ENCODE data around the gene CTNS. TPM values are rescaled to one million over a fixed set of nuclear protein-coding genes. Genes with fewer than 3 reads are reported as not detected.
A peak's percentile ranks its signal among the peaks of the same experiment; 100 is the strongest.

The CTNS gene
- total RNA-seq, 1 experiment from 2014 or later: 29.4 TPM

DNA sequence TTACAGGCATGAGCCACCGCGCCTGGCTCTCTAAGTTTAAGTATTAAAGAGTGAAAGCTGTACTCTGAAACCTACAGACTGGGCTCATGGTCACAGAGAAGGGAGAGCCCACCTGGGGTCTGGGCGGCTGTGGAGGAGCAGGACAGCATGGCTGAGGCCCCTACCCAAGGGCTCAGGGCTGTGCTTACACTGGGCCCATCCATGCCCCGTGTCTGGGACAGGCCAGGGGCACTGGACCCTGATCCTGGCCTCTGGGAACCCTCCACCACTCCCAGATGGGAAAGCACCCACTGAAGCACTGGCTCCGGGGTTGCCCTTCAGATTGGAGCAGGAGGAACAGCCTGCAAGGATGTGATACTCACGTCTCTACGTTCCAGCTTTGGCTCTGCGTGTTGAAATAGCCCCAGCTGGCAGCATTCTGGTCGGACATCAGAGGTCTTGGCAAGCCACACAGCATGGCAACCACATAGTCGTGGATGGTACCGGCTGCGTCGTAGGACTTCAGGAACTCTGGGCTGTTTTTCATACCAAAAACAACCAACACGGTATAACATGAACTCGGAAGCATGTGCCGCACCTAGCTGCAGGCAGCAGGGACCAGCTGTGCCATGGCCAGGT is 13.5 kb upstream of the CTNS start:
- DNase-seq (ENCODE audit: low read depth): no peak

DNA sequence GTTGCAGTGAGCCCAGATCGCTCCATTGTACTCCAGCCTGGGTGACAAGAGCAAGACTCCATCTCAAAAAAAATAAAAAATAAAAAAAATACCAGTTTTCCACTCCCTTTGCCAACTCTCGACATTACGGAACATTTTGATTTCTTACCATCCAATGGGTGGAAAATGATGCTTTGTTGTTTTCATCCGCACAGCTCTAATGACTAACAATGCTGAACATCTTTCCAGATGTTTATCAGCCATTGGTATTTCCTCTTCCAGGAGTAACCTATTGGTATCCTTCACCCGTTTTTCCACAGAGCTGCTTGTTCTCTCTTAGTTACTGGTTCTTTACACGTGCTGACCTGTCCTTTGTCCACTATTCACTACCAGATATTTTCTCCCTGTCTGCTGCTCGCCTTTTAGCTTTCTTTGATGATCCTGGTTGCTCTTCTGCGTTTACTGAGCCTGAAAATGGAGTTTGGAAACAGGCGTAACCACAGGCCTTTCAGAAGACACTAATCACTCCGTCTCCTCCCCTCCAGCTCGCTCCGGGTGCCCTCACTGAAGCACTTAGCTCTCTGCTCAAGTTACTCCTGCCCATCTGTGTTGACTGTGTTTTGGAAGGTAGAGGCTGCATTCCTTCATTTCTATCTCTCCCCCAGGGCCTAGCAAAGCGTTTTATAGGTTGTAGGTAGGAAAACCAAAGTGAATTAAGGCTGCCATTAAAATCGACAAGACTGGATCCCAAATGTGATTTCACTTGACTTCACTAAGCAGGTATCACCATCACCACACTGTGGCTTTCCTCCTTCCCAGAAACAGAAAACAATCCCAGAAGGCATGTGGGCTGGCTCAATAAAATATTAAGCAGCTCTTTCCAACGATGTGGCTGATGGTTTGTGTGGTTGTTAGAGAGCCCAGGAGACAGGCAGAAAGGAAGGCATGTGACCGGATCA is 9.5 kb upstream of the CTNS start:
- DNase-seq (ENCODE audit: low read depth): no peak

GRCh38 chr17:3627769-3628167 is 8.8 kb upstream of the CTNS start:
- no peak for DNase-seq (ENCODE audit: low read depth)

- DNase-seq (ENCODE audit: low read depth): no peak
These were observed 5.8 kb upstream of the CTNS start for GRCh38 chr17:3630781-3631180.

DNA sequence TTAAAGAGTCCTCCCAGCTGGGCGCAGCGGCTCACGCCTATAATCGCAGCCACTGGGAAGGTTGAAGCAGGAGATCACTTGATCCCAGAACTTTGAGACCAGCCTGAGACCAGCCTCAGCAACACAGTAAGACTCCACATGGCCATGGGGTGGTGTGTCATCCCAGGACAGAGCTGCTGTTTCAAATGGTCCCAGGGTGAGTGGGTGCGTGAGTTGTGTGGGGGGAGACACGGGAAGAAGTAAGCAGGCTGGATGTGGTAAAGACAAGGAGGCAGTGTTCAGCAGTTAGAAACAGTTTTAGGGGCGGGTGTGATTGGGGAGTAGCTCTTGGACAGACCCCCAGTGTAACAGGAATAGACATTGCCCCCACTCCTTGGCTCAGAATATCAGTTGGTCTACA is 4.3 kb upstream of the CTNS start:
- no peak for DNase-seq (ENCODE audit: low read depth)

- no peak for DNase-seq (ENCODE audit: low read depth)
These were observed 946 bp upstream of the CTNS start for GRCh38 chr17:3635474-3636153.

DNA sequence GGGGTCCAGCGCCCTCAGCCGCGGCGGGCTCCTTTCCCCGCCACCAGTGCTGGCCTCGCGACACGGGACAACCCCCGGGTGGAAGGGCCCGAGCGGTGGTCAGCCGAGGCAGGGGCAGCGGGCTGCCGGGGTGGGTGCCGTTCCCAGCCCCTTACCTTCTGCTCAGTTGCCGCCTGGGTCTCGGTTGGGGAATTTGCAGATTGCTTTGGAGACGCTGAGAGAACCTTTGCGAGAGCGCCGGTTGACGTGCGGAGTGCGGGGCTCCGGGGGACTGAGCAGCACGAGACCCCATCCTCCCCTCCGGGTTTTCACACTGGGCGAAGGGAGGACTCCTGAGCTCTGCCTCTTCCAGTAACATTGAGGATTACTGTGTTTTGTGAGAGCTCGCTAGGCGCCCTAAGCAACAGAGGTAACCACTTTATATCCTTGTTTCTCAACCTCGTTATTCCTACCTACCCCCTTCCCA is 381 bp downstream of the CTNS start:
- no peak for DNase-seq (ENCODE audit: low read depth)

DNA sequence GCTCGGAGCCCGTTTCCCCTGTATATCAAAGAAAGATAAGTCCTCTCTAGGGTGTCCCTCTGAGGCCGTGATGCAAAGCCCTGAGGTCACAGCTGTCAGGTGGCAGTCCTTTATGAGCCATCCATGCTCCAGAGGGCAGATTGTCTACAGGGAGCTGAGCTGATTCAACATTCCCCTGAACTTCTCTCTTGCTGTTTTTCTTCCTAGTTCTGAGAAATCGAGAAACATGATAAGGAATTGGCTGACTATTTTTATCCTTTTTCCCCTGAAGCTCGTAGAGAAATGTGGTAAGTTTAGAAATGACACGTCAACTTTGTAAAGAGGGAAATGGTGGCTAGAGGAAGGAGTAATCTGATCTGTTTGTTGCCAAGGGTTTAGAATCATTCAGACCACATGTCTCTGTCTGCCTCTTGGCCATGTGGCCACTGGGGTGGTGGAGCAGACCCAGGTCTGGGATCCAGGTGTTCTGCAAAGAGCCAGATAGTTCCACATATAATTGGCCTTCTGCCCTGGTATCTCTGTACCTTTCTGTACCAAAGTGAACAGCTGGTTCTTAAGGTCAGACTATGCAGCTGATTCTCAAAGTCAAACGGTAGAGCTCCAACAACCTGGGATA is 3.5 kb downstream of the CTNS start:
- DNase-seq (ENCODE audit: low read depth): peak; percentile 50

GRCh38 chr17:3641014-3641413 is 4.5 kb downstream of the CTNS start:
- DNase-seq (ENCODE audit: low read depth): no peak

- DNase-seq (ENCODE audit: low read depth): no peak
These were observed 5.3 kb downstream of the CTNS start for GRCh38 chr17:3641717-3642486.

- DNase-seq (ENCODE audit: low read depth): no peak
These were observed 7.4 kb downstream of the CTNS start for GRCh38 chr17:3643889-3644349.

DNA sequence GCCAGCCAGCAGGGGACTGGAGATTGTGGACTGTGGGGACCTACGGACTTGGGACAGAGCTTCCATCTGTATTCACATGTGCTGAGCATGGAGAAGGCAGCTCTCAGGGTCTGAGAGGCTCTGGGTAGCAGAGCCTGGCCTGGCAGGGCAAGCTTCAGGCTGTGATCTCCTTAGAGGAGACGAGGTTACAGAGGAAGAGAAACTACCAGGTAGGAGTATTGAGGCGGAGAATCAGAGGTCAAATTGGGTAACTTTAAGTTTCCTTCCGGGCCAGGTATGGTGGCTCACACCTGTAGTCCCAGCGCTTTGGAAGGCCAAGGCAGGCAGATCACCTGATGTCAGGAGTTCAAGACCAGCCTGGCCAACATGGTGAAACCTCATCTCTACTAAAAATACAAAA is 8.8 kb downstream of the CTNS start:
- DNase-seq (ENCODE audit: low read depth): no peak

GRCh38 chr17:3647251-3647650 is 10.7 kb downstream of the CTNS start:
- DNase-seq (ENCODE audit: low read depth): no peak

- peak; percentile 40 for DNase-seq (ENCODE audit: low read depth)
These were observed 11.4 kb downstream of the CTNS start for GRCh38 chr17:3647769-3648555.

GRCh38 chr17:3655766-3656165 is 19.2 kb downstream of the CTNS start:
- no peak for DNase-seq (ENCODE audit: low read depth)

DNA sequence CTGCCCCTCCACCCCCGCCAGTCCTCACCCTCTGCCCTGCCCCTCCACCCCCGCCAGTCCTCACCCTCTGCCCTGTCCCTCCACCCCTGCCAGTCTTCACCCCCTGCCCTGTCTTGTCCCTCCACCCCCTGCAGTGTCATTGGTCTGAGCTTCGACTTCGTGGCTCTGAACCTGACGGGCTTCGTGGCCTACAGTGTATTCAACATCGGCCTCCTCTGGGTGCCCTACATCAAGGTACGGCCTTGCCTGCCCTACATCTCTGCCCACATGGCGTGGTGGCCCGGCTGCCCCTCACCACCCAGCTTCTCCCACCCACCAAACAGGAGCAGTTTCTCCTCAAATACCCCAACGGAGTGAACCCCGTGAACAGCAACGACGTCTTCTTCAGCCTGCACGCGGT is 19.8 kb downstream of the CTNS start:
- DNase-seq (ENCODE audit: low read depth): no peak

DNA sequence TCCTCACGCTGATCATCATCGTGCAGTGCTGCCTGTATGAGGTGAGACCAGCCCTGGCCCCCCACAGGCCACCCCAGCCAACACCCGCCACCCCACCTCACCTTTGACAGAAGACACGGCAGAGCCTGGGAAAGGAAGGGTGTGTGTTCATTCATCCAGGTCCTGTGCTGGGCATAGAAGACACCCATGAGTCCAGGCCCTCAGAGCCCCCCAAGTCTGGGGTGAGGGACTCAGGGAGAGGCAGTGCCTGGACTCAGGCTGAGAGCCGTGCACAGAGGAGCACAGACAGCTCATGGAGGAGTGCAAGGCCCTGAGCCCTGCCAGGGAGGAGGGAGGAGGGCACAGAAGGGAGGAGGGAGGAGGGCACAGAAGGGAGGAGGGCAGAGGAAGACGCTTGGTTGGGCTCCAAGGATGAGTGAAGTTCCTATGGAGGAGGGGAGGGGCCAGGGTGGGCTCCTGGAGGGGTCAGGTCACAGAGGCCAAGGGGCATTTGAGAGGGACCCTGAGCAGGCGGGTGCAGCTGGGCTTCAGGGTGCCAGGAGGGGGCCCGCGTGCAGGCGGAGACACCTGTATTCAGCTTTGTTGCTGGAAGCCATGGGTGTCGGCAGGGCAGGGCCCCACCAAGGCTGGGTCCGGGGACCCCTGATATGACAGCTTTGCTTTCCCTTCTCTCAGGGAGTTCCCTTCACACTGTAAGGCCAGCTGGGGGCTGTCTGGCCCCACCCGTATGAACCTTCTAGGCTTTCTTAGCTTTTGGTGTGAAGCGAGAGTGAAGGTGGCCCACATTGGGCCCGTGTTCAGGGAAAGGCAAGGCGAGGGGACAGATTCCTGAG is 20.4 kb downstream of the CTNS start:
- DNase-seq (ENCODE audit: low read depth): no peak

DNA sequence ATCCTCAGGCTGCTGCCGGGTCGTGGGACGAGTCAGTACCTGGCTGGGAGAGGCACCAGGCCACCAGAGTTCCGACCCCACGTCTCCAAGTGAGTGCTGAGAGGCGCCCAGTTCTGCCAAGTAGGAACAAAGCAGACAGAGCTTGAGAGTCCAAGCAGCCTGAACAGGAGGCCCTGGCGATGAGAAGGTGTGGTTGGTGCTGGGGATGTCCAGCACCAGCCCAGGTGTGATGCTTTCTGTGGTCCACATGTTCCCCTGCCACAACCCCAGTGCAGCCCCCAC is 21.0 kb downstream of the CTNS start:
- no peak for DNase-seq (ENCODE audit: low read depth)

Measured in HT1080 (cell line).